Measurements from ENCODE around the gene KRT16.

- TF ChIP-seq MAX (IDR thresholded peaks at IDR 0.05; ENCODE audit: insufficient read depth, insufficient read length) (no peak), EZH2 (IDR thresholded peaks at IDR 0.05; ENCODE audit: borderline replicate concordance, low read depth, low read length, severe bottlenecking) (no peak)
- TF ChIP-seq, protein P1, sequence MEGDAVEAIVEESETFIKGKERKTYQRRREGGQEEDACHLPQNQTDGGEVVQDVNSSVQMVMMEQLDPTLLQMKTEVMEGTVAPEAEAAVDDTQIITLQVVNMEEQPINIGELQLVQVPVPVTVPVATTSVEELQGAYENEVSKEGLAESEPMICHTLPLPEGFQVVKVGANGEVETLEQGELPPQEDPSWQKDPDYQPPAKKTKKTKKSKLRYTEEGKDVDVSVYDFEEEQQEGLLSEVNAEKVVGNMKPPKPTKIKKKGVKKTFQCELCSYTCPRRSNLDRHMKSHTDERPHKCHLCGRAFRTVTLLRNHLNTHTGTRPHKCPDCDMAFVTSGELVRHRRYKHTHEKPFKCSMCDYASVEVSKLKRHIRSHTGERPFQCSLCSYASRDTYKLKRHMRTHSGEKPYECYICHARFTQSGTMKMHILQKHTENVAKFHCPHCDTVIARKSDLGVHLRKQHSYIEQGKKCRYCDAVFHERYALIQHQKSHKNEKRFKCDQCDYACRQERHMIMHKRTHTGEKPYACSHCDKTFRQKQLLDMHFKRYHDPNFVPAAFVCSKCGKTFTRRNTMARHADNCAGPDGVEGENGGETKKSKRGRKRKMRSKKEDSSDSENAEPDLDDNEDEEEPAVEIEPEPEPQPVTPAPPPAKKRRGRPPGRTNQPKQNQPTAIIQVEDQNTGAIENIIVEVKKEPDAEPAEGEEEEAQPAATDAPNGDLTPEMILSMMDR (IDR thresholded peaks at IDR 0.05; ENCODE audit: extremely low read depth in 1 of 2, insufficient read depth in 1 of 2, low read depth in 1 of 2, low read length in 2 of 2), result no peak
Measured at GRCh38 chr17:41617136-41617535, 4.6 kb upstream of the KRT16 start.
